ENCODE measurements around the gene UBXN2A. TPM values are rescaled to one million over a fixed set of nuclear protein-coding genes. Genes with fewer than 3 reads are reported as not detected.

Gene UBXN2A
- total RNA-seq, 4 donors from 2014 or later: 8.4 to 16.1 (median 13.5) TPM

DNA sequence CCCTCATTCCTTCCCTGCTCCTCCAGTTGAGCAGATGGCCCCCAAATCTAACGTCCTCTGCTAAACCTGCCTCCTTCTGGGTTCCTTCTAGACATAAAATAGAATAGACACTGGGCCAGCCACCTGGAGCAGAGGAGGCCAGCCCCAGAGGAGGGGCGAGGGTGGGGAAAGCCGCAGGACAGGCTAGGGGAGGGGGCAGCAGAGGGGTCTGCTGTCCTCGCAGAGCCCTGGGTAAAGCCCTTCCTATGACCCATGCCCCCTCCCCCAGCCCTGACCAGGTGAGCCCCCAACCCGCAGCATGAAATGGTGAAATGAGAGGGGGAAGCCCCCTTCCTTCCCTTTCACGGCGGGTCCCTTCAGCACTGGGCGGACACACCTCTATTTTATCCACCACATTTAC is 77.4 kb downstream of the UBXN2A start:
- DNase-seq (ENCODE audit: low spot score): no peak
- TF ChIP-seq, protein P1, sequence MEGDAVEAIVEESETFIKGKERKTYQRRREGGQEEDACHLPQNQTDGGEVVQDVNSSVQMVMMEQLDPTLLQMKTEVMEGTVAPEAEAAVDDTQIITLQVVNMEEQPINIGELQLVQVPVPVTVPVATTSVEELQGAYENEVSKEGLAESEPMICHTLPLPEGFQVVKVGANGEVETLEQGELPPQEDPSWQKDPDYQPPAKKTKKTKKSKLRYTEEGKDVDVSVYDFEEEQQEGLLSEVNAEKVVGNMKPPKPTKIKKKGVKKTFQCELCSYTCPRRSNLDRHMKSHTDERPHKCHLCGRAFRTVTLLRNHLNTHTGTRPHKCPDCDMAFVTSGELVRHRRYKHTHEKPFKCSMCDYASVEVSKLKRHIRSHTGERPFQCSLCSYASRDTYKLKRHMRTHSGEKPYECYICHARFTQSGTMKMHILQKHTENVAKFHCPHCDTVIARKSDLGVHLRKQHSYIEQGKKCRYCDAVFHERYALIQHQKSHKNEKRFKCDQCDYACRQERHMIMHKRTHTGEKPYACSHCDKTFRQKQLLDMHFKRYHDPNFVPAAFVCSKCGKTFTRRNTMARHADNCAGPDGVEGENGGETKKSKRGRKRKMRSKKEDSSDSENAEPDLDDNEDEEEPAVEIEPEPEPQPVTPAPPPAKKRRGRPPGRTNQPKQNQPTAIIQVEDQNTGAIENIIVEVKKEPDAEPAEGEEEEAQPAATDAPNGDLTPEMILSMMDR (IDR thresholded peaks at IDR 0.05): no peak
- no peak for ATAC-seq (ENCODE audit: low FRiP score)

GRCh38 chr2:24018241-24018640 is 78.0 kb downstream of the UBXN2A start:
- DNase-seq (ENCODE audit: low spot score) (no peak), ATAC-seq (ENCODE audit: low FRiP score) (no peak)
- TF ChIP-seq, protein P1 (IDR thresholded peaks at IDR 0.05): no peak

GRCh38 chr2:24019729-24020128 is 79.5 kb downstream of the UBXN2A start:
- DNase-seq (ENCODE audit: low spot score) (no peak), ATAC-seq (ENCODE audit: low FRiP score) (no peak)
- TF ChIP-seq, protein P1 (IDR thresholded peaks at IDR 0.05): no peak

GRCh38 chr2:24020244-24020643 is 80.0 kb downstream of the UBXN2A start:
- TF ChIP-seq, protein P1 (IDR thresholded peaks at IDR 0.05): no peak
- ATAC-seq (ENCODE audit: low FRiP score) (no peak), DNase-seq (ENCODE audit: low spot score) (no peak)

DNA sequence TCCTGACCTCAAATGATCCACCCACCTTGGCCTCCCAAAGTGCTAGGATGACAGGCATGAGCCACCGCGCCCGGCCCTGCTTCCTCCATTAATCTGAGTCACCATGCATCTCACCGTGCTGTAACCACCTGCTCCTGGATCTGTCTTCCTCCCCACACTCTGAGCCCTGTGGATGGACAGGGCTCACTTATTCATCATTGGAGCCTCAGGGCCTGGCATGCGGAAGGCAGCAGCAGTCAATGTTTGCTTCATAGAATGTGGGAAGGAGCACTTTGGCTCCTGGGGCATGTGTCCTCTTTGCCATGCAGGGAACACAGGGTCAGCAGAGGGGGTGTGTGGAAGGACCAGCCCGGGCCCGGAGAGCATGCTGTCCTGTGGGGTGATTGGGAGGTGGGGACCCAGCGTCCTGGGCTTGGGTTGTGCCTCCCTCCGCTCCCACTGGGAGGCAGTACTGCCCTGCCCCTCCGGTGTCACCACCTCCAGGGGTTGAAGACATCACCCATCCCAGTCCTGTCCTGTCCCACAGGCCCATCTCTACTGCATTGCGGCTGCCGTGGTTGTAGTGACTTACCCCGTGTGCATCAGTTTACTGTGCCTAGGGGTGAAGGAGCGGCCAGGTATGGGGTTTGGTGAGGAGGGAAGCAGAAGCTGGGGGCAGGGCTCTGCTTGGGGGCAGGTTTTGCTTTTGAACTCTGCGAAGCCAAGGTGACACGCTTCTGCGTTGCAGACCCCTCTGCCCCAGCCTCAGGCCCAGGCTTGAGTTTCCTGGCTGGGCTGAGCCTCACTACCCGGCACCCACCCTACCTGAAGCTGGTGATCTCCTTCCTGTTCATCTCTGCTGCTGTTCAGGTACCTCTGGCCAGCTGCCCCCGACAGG is 81.1 kb downstream of the UBXN2A start:
- ATAC-seq (ENCODE audit: low FRiP score) (no peak), DNase-seq (ENCODE audit: low spot score) (no peak)
- TF ChIP-seq, protein P1 (IDR thresholded peaks at IDR 0.05): no peak

GRCh38 chr2:24022324-24022974 is 82.2 kb downstream of the UBXN2A start:
- DNase-seq (ENCODE audit: low spot score) (no peak), ATAC-seq (ENCODE audit: low FRiP score) (no peak)
- TF ChIP-seq, protein P1 (IDR thresholded peaks at IDR 0.05): no peak
